Measurements from ENCODE around the gene CBLL1. TPM values are rescaled to one million over a fixed set of nuclear protein-coding genes. Genes with fewer than 3 reads are reported as not detected.

Gene CBLL1
- polyA plus RNA-seq, 3 donors = 15.7 to 26.9 (median 20.6) TPM

DNA sequence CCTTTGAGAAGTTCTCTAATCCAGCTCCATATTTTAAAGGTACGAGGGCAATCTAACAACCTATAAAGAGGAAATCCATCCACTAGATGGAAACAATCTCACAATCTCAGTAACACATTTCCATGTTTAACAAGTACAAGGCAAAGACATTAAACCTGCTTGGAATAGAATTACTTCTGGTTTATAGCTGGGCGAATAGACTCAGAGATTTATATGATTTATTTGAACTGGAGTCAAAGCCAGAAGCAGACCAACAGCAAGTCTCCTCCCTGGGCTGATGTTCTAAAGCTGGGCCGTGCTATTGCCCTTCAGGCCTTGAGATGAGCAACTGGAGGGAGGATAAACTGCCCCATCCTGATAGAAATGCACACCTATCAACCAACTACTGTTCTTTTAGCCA, 33.8 kb downstream of the CBLL1 start:
- H3K79me2 ChIP-seq (ENCODE audit: insufficient read depth, low read length) = no peaks in the 10 kb centered on the region
- H3K36me3 ChIP-seq (replicated peaks in 1 of 2; ENCODE audit: control insufficient read depth in 1 of 2, insufficient read depth in 2 of 2, low read length in 2 of 2) = no peaks in the 10 kb centered on the region
- Mint-ChIP-seq H3K9me3 (no peaks in the 10 kb centered on the region), H3K36me3 (no peaks in the 10 kb centered on the region), H3K4me1 (no peaks in the 10 kb centered on the region), H3K27me3 (ENCODE audit: low read depth in 3 of 3) (peaks cover 0 to 6% (median 4%) of the 10 kb centered on the region in 3 donors), H3K4me3 (no peak overlapping the region), H3K27ac (no peak overlapping the region)
- H3K27ac ChIP-seq (ENCODE audit: low read depth in 1 of 2, low read length in 2 of 2) = no peak overlapping the region
- WGBS (ENCODE audit: insufficient coverage) = no CpG with 5 or more reads among the region's 3 CpGs
- TF ChIP-seq, protein P1, sequence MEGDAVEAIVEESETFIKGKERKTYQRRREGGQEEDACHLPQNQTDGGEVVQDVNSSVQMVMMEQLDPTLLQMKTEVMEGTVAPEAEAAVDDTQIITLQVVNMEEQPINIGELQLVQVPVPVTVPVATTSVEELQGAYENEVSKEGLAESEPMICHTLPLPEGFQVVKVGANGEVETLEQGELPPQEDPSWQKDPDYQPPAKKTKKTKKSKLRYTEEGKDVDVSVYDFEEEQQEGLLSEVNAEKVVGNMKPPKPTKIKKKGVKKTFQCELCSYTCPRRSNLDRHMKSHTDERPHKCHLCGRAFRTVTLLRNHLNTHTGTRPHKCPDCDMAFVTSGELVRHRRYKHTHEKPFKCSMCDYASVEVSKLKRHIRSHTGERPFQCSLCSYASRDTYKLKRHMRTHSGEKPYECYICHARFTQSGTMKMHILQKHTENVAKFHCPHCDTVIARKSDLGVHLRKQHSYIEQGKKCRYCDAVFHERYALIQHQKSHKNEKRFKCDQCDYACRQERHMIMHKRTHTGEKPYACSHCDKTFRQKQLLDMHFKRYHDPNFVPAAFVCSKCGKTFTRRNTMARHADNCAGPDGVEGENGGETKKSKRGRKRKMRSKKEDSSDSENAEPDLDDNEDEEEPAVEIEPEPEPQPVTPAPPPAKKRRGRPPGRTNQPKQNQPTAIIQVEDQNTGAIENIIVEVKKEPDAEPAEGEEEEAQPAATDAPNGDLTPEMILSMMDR (IDR thresholded peaks at IDR 0.05) = no peak
- H4K20me1 ChIP-seq (ENCODE audit: insufficient read depth, low read length) = no peaks in the 10 kb centered on the region
- intact Hi-C loops (cut with micrococcal nuclease) = no loop called here
- H2AFZ ChIP-seq (ENCODE audit: insufficient read depth, low read depth, low read length, poor library complexity, severe bottlenecking) = no peak overlapping the region
- no peak overlapping the region for H3K9ac ChIP-seq (ENCODE audit: insufficient read depth, low read length, poor library complexity, severe bottlenecking)
- no peaks in the 10 kb centered on the region for H3K4me1 ChIP-seq (ENCODE audit: control insufficient read depth in 1 of 2, insufficient read depth in 2 of 2, low read length in 2 of 2)
- H3K9me3 ChIP-seq (replicated peaks in 1 of 2; ENCODE audit: control insufficient read depth in 1 of 2, insufficient read depth in 1 of 2, low read length in 2 of 2) = no peaks in the 10 kb centered on the region
- no peaks in the 10 kb centered on the region for H3K27me3 ChIP-seq (ENCODE audit: control insufficient read depth in 2 of 2, insufficient read depth in 2 of 2, low read length in 2 of 2)
- H3K4me3 ChIP-seq (replicated peaks in 1 of 3; ENCODE audit: low read depth in 2 of 3, low read length in 3 of 3) = no peak overlapping the region
- no peak for DNase-seq
- H3K4me2 ChIP-seq (replicated peaks; ENCODE audit: extremely low read depth, low read length, poor library complexity, severe bottlenecking) = no peak overlapping the region

DNA sequence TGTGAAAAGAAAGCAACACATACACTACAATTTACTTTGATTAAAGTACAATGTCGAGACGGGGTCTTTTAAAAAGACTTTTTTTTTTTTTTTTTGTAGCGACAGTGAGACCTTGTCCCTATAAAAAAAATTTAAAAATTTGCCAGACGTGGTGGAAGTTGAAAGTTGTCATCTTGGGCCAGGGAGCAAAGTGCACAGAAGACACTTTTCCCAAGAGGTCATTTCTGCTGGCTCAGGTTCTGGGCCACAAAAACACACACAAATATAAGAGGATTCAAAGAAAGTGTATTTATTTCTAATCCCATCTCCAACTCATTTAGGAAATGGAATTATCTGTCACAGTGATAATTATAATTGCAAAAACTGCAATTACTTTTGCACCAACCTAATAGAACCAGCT, 34.3 kb downstream of the CBLL1 start:
- Mint-ChIP-seq H3K4me3 (no peak overlapping the region), H3K36me3 (no peaks in the 10 kb centered on the region), H3K4me1 (no peaks in the 10 kb centered on the region), H3K27ac (no peak overlapping the region), H3K27me3 (ENCODE audit: low read depth in 3 of 3) (peaks cover 0 to 6% (median 1%) of the 10 kb centered on the region in 3 donors), H3K9me3 (no peaks in the 10 kb centered on the region)
- Histone ChIP-seq H3K27ac (ENCODE audit: low read depth in 1 of 2, low read length in 2 of 2) (no peak overlapping the region), H3K9me3 (replicated peaks in 1 of 2; ENCODE audit: control insufficient read depth in 1 of 2, insufficient read depth in 1 of 2, low read length in 2 of 2) (no peaks in the 10 kb centered on the region), H3K4me1 (ENCODE audit: control insufficient read depth in 1 of 2, insufficient read depth in 2 of 2, low read length in 2 of 2) (no peaks in the 10 kb centered on the region), H3K4me2 (replicated peaks; ENCODE audit: extremely low read depth, low read length, poor library complexity, severe bottlenecking) (no peak overlapping the region), H3K4me3 (replicated peaks in 1 of 3; ENCODE audit: low read depth in 2 of 3, low read length in 3 of 3) (no peak overlapping the region), H3K36me3 (replicated peaks in 1 of 2; ENCODE audit: control insufficient read depth in 1 of 2, insufficient read depth in 2 of 2, low read length in 2 of 2) (no peaks in the 10 kb centered on the region), H2AFZ (ENCODE audit: insufficient read depth, low read depth, low read length, poor library complexity, severe bottlenecking) (no peak overlapping the region), H3K27me3 (ENCODE audit: control insufficient read depth in 2 of 2, insufficient read depth in 2 of 2, low read length in 2 of 2) (no peaks in the 10 kb centered on the region), H3K79me2 (ENCODE audit: insufficient read depth, low read length) (no peaks in the 10 kb centered on the region), H4K20me1 (ENCODE audit: insufficient read depth, low read length) (no peaks in the 10 kb centered on the region), H3K9ac (ENCODE audit: insufficient read depth, low read length, poor library complexity, severe bottlenecking) (no peak overlapping the region)
- WGBS (ENCODE audit: insufficient coverage) = no CpG with 5 or more reads among the region's 4 CpGs
- TF ChIP-seq, protein P1 (IDR thresholded peaks at IDR 0.05) = no peak
- no peak for DNase-seq
- intact Hi-C loops (cut with micrococcal nuclease) = no loop called here
